Neural crest cell (in vitro differentiated cells): ENCODE measurements around the gene DERL3. TPM values are rescaled to one million over a fixed set of nuclear protein-coding genes. Genes with fewer than 3 reads are reported as not detected.
A peak's percentile ranks its signal among the peaks of the same experiment; 100 is the strongest.

Source experiments
- DNase-seq: peaks from one replicate; pipeline ENCODE4 v3.0.0; 2021; ENCODE audit warnings: low read depth, mixed read lengths, low spot score
- H3K27ac Mint-ChIP-seq: one replicate; pipeline ENCODE4 v1.8.0; 2021; ENCODE audit warnings: mild to moderate bottlenecking, mixed read lengths; ENCODE audit not compliant: unreplicated experiment
- H3K27me3 Mint-ChIP-seq: 2 replicates; pipeline ENCODE4 v1.8.0; 2021; ENCODE audit warnings: low read depth, mild to moderate bottlenecking, mixed read lengths
- H3K36me3 Mint-ChIP-seq: 2 replicates; pipeline ENCODE4 v1.8.0; 2021; ENCODE audit warnings: low read depth, mild to moderate bottlenecking, mixed read lengths
- H3K4me1 Mint-ChIP-seq: 2 replicates; pipeline ENCODE4 v1.8.0; 2021; ENCODE audit warnings: mixed read lengths
- H3K4me3 Mint-ChIP-seq: one replicate; pipeline ENCODE4 v1.8.0; 2021; ENCODE audit warnings: mild to moderate bottlenecking, mixed read lengths
- H3K9me3 Mint-ChIP-seq: 2 replicates; pipeline ENCODE4 v1.8.0; 2021; ENCODE audit warnings: mixed read lengths
- total RNA-seq: library from RNA; stranded (reverse); gene quantifications from 2 replicates; pipeline ENCODE4 v1.2.1, GENCODE V29; 2021
- TF ChIP-seq, protein P1 (sequence below): fragments of 200-600 bp; sonication (generic); conservative IDR thresholded peaks from 2 replicates; pipeline ENCODE4 v1.5.0; 2021; ENCODE audit warnings: antibody characterized with exemption, mild to moderate bottlenecking

DERL3 gene
- total RNA-seq, 1 donor from 2014 or later: 5.7 TPM

GRCh38 chr22:23787600-23787896 is 51.3 kb downstream of the DERL3 start:
- H3K27me3 Mint-ChIP-seq: no peaks in the 10 kb centered on the region
- H3K4me1 Mint-ChIP-seq: peaks cover 31% of the 10 kb centered on the region
- H3K4me3 Mint-ChIP-seq: peak overlapping the region; percentile 96
- no peak for DNase-seq
- TF ChIP-seq, protein P1, sequence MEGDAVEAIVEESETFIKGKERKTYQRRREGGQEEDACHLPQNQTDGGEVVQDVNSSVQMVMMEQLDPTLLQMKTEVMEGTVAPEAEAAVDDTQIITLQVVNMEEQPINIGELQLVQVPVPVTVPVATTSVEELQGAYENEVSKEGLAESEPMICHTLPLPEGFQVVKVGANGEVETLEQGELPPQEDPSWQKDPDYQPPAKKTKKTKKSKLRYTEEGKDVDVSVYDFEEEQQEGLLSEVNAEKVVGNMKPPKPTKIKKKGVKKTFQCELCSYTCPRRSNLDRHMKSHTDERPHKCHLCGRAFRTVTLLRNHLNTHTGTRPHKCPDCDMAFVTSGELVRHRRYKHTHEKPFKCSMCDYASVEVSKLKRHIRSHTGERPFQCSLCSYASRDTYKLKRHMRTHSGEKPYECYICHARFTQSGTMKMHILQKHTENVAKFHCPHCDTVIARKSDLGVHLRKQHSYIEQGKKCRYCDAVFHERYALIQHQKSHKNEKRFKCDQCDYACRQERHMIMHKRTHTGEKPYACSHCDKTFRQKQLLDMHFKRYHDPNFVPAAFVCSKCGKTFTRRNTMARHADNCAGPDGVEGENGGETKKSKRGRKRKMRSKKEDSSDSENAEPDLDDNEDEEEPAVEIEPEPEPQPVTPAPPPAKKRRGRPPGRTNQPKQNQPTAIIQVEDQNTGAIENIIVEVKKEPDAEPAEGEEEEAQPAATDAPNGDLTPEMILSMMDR: no peak
- H3K27ac Mint-ChIP-seq: peak overlapping the region; percentile 90
- no peaks in the 10 kb centered on the region for H3K36me3 Mint-ChIP-seq
- no peaks in the 10 kb centered on the region for H3K9me3 Mint-ChIP-seq

GRCh38 chr22:23786752-23787599 is 51.8 kb downstream of the DERL3 start, which contains the start of gene SMARCB1:
SMARCB1 (plus strand) TSS chr22:23786966; CDS start chr22:23787170, 204 bp downstream.
- H3K27me3 Mint-ChIP-seq: no peaks in the 10 kb centered on the region
- peak within 1 kb of the TSS; percentile 96 for H3K27ac Mint-ChIP-seq
- TF ChIP-seq, protein P1: no peak
- no peaks in the 10 kb centered on the region for H3K36me3 Mint-ChIP-seq
- peak; percentile 80 for DNase-seq
- H3K4me3 Mint-ChIP-seq: peak within 1 kb of the TSS; percentile 96
- no peaks in the 10 kb centered on the region for H3K9me3 Mint-ChIP-seq
- H3K4me1 Mint-ChIP-seq: peaks cover 31% of the 10 kb centered on the region

GRCh38 chr22:23786261-23786710 is 52.5 kb downstream of the DERL3 start:
- no peaks in the 10 kb centered on the region for H3K36me3 Mint-ChIP-seq
- no peaks in the 10 kb centered on the region for H3K9me3 Mint-ChIP-seq
- no peaks in the 10 kb centered on the region for H3K27me3 Mint-ChIP-seq
- TF ChIP-seq, protein P1: no peak
- peak overlapping the region; percentile 75 for H3K4me3 Mint-ChIP-seq
- DNase-seq: no peak
- H3K27ac Mint-ChIP-seq: peak overlapping the region; percentile 96
- peaks cover 36% of the 10 kb centered on the region for H3K4me1 Mint-ChIP-seq

Other genes with a start within 250 kb of the DERL3 start
- 0.43 TPM in 1 of 2 replicates, not detected in the other for gene DRICH1, start 206.7 kb downstream of the DERL3 start, total RNA-seq
- not detected in 2 replicates for gene RGL4, start 148.0 kb downstream of the DERL3 start, total RNA-seq
- 11.4 and 13.0 TPM in 2 replicates for gene ZNF70, start 87.9 kb downstream of the DERL3 start, total RNA-seq
- not detected in 2 replicates for gene VPREB3, start 84.6 kb downstream of the DERL3 start, total RNA-seq
- gene C22orf15, start 76.0 kb downstream of the DERL3 start, total RNA-seq: 0.41 and 0.79 TPM in 2 replicates
- gene CHCHD10, start 71.0 kb downstream of the DERL3 start, total RNA-seq: 35.8 and 38.8 TPM in 2 replicates
- gene MMP11, start 66.2 kb downstream of the DERL3 start, total RNA-seq: 10.8 and 11.2 TPM in 2 replicates
- 222 and 244 TPM in 2 replicates for gene SMARCB1, start 52.0 kb downstream of the DERL3 start, total RNA-seq
- gene SLC2A11, start 18.9 kb upstream of the DERL3 start, total RNA-seq: 17.1 and 18.2 TPM in 2 replicates
- 637 and 642 TPM in 2 replicates for gene MIF, start 55.4 kb upstream of the DERL3 start, total RNA-seq
- 1.8 and 2.1 TPM in 2 replicates for gene GSTT2B, start 122.2 kb upstream of the DERL3 start, total RNA-seq
- not detected in 2 replicates for gene DDTL, start 127.9 kb upstream of the DERL3 start, total RNA-seq
- 72.3 and 74.0 TPM in 2 replicates for gene DDT, start 135.4 kb upstream of the DERL3 start, total RNA-seq
- gene GSTT2, start 141.1 kb upstream of the DERL3 start, total RNA-seq: not detected in 2 replicates
- not detected in 2 replicates for gene GSTT4, start 166.4 kb upstream of the DERL3 start, total RNA-seq
- 80.8 and 81.8 TPM in 2 replicates for gene CABIN1, start 172.3 kb upstream of the DERL3 start, total RNA-seq